GM19455 (cell line): ENCODE results near the gene CCDC59.
"Not testable (repeated sequence)": the region's sequence is repeated elsewhere in the genome, so short reads cannot be mapped to it uniquely, and the experiment has no call there.

Source experiments
- ATAC-seq: cut with Tn5 transposase; IDR thresholded peaks from one replicate; pipeline ENCODE4 v1.9.1; 2021; ENCODE audit not compliant: unreplicated experiment

Gene CCDC59, protein sequence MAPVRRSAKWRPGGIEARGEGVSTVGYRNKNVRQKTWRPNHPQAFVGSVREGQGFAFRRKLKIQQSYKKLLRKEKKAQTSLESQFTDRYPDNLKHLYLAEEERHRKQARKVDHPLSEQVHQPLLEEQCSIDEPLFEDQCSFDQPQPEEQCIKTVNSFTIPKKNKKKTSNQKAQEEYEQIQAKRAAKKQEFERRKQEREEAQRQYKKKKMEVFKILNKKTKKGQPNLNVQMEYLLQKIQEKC

DNA sequence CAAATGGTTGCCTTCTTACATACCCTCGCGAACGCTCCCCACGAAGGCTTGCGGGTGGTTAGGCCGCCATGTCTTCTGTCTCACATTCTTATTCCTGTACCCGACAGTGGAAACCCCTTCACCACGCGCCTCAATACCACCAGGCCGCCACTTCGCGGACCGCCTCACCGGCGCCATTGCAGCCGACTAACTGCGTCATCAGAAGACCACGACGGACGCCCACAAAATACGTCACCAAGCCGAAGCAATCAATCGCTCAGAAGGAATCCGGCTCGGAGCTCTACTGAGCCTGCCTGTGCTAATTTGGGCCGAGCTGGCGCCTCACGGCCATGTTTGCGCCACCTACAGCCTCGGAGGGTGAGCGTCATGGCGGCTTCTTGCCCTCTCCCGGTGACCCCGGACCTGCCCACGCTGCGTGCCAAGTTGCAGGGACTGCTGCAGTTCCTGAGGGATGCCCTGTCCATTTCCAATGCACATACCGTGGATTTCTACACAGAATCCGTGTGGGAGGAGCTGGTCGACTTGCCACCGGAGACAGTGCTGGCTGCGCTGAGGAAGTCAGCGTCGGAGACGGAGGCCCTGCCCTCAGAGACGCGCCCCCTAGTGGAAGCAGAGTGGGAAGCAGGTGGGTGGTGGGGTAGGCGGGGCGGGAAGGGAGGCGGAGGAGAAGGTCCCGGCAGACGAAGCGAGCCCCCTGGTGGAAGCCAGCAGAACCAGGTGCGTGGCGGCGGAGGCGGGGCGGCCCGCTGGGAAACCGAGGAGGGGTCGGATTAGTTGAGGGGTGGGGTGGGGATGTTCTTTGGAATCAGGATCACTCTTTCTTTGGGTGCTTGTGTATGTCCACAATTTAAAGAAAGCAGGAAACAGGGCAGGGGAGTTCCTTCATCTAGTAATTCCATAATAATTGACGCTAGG lies at the start of gene CCDC59, which contains the start of gene METTL25:
CCDC59 (minus strand) TSS at position 188 of the 915 bp plus-strand sequence; CDS start at position 177, 11 bp downstream.
METTL25 (plus strand) TSS at position 330 of the 915 bp plus-strand sequence; CDS start at position 367, 37 bp downstream.
- peak; percentile 97 for ATAC-seq

DNA sequence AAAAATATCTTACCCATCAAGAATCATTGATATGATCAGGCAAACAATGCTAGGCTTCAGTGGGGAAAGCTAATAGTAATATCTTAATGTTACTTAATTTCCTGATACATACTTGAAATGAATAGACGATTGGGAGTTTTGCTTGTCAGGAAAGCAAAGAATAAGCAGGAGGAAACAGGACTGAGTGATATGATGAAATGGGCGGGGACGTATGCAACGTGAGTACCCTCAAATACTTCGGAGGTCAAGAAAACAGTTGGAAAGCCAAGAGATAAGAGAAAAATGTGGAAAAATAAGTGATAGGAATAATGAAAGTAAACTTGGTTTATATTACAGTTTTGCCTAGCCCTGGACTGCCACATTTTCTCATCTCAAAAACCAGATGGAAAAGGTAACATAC lies 49.3 kb upstream of the CCDC59 start:
- no peak for ATAC-seq

DNA sequence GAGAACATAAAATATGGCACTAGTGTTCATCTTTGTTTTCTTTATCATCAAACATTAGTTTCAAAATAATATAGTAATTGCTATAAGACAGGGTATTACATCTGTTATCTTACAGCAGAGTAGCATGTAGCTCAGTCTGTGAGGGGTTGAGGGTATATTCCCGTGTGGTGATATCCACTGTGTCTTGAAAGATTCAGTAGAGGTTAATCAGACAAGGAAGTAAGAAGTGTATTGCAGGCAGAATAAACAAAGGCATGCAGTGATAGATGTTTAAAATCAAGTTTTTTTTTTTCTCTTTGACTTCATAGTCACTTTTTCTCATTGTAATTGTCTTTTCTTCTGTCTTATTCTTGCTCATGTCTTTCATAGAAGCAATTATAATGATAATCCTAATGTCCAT lies 48.5 kb upstream of the CCDC59 start:
- ATAC-seq: no peak

DNA sequence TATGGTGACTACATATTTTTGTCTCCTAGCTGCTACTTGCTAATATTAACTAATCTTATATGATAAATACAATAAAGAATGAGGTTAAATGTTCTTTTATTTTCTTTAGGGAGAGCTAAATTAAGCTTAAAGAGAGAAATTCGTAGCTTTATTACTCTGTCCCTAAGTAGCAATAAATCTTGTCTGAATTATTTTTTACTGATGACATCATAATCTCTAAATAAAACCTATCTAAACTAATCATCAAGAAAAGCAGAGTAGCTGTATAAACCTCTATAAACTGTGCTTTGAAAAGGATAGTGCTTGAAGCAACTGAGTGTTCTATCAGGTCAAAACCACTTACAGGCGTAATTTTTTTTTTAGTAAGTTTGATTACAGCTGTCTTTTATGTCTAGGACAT lies 42.6 kb upstream of the CCDC59 start:
- ATAC-seq: no peak

DNA sequence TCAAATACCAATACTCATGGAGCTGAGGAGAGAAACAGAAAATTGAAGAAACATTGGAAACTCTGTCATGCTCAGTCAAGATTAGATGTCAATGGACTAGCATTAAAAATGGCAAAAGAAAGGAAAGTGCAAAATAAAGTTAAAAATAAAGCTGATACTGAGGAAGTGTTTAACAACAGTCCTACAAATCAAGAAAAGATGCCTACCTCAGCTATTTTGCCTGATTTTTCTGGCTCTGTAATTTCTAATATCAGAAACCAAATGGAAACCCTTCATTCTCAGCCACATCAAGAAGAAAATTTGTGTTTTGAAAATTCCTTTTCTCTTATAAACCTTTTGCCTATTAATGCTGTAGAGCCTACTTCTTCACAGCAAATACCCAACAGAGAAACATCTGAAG lies 40.7 kb upstream of the CCDC59 start:
- ATAC-seq: no peak

DNA sequence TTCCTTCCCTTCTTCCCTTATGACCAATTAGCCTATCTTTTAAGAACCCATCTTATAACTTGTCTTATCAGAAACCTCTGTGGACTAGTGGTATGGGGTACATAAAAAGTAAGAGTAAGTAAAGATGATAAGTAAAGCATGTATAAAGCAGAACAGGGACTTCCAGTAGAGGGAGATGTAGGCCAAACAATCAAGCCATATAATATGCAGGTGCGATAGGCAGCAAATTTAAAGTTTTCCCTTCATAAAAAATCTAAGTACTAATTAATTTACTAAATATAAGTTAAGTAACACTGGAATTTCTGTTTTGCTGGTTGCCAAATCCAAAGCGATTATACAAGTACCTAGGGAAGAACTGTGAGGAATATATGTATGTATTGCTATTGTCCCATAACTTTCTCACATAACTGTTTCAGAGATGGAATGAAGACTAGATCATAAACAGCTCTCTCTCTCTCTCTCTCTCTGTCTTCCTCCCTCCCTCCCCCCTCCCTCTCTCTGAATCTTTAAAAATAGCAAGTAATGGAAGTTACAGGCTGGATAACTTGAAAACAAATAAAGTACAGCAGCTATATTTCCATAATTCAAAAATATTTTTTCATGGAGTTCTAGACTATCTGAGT lies 25.9 kb upstream of the CCDC59 start:
- ATAC-seq: no peak

DNA sequence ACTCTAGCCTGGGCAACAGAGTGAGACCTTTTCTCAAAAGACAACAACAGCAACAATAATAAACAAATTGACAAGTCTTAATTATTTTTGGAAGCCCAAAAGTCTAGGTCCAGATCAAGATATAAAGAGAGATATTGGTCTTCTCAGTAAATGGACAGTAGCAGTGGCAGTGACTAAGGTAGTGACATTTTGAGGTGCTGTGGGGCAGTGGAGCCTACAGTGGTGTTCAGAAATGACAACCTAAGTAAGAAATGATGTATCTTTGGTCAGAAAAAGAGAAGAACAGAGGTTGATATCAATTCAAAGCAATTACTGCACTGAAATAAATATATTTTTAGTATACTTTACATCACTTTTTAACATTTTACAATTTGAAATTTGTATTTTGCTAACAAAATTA lies 20.8 kb upstream of the CCDC59 start:
- no peak for ATAC-seq

DNA sequence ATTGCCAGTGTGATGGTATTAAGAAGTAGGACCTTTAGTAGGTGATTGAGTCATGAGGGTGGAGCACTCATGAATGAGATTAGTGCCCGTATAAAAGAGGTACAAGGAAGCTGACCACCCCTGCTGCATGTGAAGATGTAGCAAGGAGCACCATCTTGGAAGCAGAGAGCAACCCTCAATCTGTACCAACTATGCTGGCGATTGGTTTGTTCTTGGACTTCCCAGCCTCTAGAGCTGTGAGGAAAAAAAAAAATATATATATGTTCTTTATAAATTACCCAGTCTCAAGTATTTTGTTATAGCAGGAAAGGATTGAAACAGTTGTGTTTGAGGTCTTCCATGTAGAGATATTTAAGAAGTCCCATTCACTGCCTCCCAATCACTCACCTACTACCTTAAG lies 17.0 kb upstream of the CCDC59 start:
- no peak for ATAC-seq

DNA sequence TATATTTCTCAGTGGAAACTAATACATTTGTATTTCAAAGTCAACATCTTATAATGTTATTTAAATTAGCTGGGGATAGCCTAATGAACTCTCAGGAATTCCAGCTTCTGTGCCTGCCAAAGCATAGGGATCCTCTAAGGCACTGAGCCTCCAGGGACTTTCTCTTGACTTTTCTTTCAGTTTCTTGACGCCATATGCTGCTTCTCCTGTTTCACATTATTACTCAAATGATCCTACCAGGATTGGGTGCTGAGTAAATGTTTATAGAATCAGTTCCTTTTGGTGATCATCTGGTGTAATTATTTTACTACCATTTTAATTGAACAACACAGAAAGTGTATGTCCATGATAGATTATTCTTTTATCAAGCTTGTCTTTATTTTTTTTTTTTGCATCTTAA lies 8.0 kb upstream of the CCDC59 start:
- ATAC-seq: no peak

DNA sequence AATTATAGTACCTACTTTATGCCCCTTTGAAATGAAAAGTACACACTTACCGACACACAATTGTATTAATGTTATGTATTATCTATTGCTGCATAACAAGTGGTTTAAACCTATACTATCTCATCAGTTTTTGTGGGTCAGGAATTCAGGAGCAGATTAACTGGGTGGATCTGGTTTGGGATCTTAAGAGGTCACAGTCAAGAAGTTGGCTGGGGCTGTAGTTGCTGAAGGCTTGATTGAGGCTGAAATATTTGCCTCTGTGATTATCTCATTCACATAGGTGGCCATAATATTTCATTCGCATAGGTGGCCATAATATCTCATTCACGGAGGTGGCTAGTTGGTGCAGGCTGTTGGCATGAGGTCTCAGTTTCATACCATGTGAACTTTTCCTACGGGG lies 5.8 kb upstream of the CCDC59 start:
- no peak for ATAC-seq

DNA sequence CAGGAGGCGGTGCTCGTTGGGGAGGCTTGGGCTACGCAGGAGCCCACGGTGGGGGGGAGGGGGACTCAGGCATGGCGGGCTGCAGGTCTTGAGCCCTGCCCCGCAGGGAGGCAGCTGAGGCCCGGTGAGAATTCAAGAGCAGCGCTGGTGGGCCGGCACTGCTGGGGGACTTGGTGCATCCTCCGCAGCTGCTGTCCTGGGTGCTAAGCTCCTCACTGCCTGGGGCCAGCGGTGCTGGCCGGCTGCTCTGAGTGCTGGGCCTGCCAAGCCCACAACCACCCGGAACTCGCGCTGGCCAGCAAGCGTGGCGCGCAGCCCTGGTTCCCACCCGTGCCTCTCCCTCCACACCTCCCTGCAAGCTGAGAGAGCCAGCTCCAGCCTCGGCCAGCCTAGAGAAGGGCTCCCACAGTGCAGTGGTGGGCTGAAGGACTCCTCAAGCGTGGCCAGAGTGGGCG lies 3.3 kb upstream of the CCDC59 start:
- no peak for ATAC-seq

DNA sequence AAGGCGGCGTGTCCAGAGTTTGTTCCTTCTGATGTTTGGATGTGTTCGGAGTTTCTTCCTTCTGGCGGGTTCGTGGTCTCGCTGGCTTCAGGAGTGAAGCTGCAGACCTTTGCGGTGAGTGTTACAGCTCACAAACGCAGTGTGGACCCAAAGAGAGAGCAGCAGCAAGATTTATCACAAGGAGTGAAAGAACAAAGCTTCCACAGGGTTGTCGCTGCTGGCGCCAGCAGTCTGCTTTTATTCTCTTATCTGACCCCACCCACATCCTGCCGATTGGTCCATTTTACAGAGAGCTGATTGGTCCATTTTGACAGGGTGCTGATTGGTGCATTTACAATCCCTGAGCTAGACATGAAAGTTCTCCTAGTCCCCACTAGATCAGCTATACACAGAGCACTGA lies 2.6 kb upstream of the CCDC59 start:
- ATAC-seq: not testable (repeated sequence)

DNA sequence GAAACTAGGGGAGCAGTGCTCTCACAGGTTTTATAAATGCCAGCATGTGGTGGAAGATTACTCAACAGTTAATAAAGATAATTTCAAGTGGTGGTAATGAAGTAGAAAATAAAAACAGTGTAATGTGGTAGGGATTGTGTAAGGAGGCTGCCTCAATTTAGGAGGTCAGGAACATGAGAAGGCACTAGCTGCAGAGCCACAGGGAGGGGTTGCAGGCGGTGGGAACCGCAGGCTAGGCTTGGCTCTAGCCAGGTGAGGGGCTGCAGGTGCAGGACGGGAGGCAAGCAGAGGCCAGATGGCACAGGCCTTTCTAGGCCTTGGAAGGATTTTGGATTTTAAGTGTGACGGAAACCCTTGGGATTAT lies 910 bp upstream of the CCDC59 start:
- ATAC-seq: peak; percentile 14

DNA sequence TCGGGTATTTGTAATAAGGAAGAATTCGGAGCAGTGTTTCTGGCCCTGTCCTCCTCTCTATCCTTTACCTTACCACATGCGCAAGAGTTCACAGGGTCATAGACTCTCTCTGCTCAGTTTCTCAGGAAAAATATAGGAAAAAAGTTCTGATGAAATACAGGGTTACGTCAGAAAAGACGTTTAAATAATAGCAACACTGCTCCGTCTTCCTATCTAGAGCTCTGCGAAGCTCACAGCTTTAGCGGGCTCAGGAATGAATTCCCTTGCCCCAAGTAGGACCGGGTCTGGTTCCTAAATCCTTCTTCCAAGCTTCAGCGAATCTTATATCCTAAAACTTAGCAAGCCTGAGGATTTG lies 365 bp downstream of the CCDC59 start:
- ATAC-seq: no peak

DNA sequence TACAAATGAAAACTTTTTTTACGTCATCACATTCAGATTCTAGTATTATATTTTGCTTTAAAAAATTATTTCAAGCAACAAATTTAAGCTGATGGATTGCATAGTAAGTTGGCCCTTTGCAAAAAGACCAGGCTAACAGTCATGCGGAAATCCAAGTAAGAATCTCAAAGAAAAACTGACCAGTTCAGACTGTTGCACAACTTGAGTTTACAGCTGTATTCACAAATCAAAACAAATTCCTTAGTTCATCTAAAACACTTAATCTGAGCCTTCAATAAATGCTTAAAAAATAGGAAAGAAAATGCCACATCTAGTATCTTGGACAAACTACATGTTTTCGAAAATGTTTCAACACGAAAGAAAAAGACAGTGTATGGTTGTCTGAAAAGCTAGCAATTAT lies 847 bp downstream of the CCDC59 start:
- ATAC-seq: no peak

DNA sequence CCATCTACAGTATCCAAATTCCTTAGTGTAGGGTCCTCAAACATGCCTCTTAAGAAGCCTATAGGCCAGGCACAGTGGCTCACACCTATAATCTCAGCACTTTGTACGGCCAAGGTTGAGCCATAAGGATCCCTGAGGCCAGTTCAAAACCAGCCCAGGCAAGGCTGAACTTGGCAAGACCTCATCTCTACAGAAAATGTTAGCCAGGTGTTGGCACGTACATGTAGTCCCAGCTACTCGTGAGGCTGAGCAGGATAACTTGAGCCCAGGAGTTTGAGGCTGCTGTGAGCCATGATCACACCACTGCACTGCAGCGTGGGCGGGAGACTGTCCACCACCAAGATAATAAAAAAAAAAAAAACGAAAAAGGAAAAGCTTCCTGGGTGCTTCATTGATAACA lies 6.8 kb downstream of the CCDC59 start:
- no peak for ATAC-seq

DNA sequence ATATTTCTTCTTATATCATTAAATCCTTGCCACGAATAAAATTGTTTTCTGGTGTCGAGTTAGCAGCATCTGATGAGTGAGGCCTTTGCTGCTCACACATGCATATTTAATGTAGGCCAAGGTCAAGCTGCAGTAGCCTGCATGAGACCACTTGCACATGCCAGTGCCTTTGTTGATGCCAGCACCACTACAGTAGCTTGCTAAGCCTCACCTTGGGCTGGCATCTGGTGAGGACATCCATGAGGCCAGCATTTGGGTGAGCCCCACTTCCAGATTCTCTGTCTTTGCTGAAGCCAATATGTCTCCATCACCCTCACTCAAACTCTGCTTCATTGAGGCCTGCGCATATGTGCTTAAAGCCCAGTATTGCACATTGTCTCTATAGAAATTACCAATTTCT lies 8.0 kb downstream of the CCDC59 start:
- ATAC-seq: no peak

DNA sequence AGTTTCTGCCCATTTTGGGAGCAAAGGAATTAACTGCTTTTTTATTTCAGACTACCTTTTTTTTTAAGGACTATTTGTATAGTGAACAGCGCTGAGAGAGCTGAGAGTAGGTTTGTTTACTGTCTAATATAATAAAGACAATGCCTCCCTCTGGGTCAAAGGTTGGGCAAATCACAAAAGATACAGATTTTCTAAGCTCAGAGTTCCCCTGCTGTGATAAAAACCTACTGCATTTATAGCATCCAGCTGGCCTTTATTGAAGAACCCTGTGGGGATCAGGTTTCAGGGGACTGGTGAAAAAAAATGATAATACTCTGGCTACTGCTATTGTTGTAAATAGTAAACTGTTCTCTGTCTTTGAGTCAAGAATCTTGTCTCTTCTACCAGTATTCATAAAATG lies 28.7 kb downstream of the CCDC59 start:
- ATAC-seq: no peak

DNA sequence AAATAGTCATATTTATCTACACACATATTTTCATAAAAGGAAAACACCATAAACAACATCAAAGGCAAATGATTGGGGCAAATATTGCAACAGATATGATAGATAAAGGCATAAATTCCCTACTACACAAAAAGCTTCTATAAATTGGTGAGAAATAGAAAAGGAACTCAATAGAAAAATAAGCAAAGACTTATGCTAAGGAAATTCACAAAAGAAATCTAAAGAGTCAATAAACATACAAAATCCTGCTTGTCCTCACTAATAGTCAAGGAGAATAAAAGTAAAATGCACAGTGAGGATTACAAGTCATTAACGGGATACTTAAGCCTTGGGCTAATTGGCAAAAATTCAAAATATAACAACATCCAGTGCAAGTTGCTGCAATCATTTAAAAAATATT lies 30.3 kb downstream of the CCDC59 start:
- ATAC-seq: no peak

DNA sequence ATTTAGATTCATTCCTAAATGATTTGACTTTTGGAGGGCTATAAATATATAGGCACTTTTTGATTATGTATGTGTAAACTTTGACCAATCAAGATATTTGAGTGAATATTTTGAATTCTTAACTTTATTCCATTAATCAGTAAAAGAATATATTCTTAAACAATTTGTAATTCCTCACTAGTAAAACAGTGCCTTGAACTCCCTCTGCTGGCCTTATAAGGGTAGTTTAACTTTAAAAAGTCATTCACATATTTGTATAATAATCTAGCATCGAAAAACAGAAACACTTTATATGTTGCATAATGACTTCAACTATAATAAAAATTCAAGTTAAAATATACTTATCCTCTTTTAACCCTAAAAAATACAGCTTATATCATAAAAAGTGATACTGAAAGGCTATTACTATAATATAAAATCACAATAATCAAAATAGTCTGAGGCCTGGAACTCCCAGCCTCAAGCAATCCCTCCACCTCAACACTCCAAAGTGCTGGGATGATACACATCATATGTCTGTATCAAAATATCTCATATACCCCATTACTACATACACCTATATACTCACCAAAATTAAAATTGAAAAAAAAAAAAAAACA lies 31.2 kb downstream of the CCDC59 start:
- no peak for ATAC-seq

DNA sequence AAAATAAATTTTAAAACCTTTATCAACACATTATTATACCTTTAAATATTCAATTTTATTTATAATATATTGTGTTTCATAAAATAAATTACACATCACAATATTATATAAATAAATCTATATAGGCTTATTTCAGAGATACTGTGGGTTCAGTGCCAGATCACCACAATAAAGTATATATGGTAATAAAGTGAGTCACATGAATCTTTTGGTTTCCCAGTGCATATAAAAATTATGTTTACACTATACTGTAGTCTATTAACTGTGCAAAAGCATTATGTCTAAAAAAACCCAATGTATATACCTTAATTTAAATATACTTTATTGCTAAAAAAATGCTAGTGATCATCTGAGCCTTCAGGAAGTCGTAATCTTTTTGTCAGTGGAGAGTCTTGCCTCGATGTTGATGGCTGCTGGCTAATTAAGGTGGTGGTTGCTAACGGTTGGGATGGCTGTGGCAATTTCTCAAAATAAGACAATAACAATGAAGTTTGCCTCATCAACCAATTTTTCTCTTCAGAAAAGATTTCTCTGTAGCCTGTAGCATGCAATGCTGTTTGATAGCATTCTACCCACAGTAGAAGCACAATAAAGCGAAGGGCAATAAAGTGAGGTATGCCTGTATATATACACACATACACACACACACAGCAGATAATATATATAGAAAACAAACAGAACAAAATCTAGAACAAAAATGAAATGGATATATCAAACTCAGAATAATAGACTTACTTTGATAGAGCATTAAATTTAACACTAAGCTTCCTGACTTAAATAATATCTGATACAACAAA lies 32.4 kb downstream of the CCDC59 start:
- ATAC-seq: no peak
